Esophagus squamous epithelium (tissue), 5 donors: ENCODE measurements around the gene B9D1. TPM values are rescaled to one million over a fixed set of nuclear protein-coding genes. Genes with fewer than 3 reads are reported as not detected.

Experiments
- DNase-seq: peaks from one replicate; lab custom pipeline; 2025; lab: John Stamatoyannopoulos, UW
- H3K27ac ChIP-seq, 4 donors: fragments of 200-600 bp; sonication (generic); one replicate each; pipeline ENCODE4 v1.5.1; 2016 to 2019; ENCODE audit warnings: mild to moderate bottlenecking in 1 of 4
- H3K27me3 ChIP-seq, 4 donors: fragments of 200-600 bp; sonication (generic); 1 replicate in 3 of 4; 2 replicates in 1 of 4; pipeline versions ENCODE4 v1.5.1 to v1.6.0; 2017 to 2021; ENCODE audit warnings: antibody characterized with exemption in 1 of 4
- H3K36me3 ChIP-seq, 3 donors: fragments of 200-600 bp; sonication (generic); one replicate each; pipeline ENCODE4 v1.5.1; 2016 to 2019
- H3K4me1 ChIP-seq, 3 donors: fragments of 200-600 bp; sonication (generic); one replicate each; pipeline ENCODE4 v1.5.1; 2017 to 2019
- H3K4me3 ChIP-seq, 4 donors: fragments of 200-600 bp; sonication (generic); 1 replicate in 3 of 4; 2 replicates in 1 of 4; pipeline ENCODE4 v1.5.1; 2016 to 2019; ENCODE audit warnings: mild to moderate bottlenecking in 2 of 4, moderate library complexity in 1 of 4
- H3K9me3 ChIP-seq, 3 donors: fragments of 200-600 bp; sonication (generic); one replicate each; pipeline ENCODE4 v1.5.1; 2016 to 2019
- POLR2A ChIP-seq, 4 donors: fragments of 450-650 bp; IDR thresholded peaks; one replicate each; pipeline ENCODE4 v1.6.1; 2017; ENCODE audit warnings: antibody characterized with exemption in 4 of 4, mild to moderate bottlenecking in 4 of 4, moderate library complexity in 3 of 4
- WGBS, 2 donors: methylation state at CpG; one replicate each; pipeline ENCODE4 v1.1.5; 2018; 5-methylcytosine and 5-hydroxymethylcytosine counted together
- intact Hi-C: fragments of 100-400 bp; cut with DNase I; formaldehyde crosslinking; loops from one replicate; pipeline ENCODE4 v1.15.0; 2022
- total RNA-seq, 4 donors: library from RNA; depleted of rRNA; stranded (reverse); fragments of >200 nt; gene quantifications; one replicate each; pipeline ENCODE4 v1.1.0, GENCODE V29; 2016
- TF ChIP-seq, protein P1 (sequence below), 6 experiments: fragments of 450-650 bp in 4 of 6; fragments of 200-600 bp in 2 of 6; sonication (generic) in 2 of 6; IDR thresholded peaks; one replicate each; pipeline ENCODE4 v1.5.1; 2016 to 2019; ENCODE audit warnings: antibody characterized with exemption in 6 of 6, mild to moderate bottlenecking in 4 of 6, moderate library complexity in 4 of 6
- donor health status: DM: yes; HTN: yes; CAD: no.

B9D1 gene
- total RNA-seq, 4 donors from 2014 or later: 9.2 to 24.5 (median 13.0) TPM

DNA sequence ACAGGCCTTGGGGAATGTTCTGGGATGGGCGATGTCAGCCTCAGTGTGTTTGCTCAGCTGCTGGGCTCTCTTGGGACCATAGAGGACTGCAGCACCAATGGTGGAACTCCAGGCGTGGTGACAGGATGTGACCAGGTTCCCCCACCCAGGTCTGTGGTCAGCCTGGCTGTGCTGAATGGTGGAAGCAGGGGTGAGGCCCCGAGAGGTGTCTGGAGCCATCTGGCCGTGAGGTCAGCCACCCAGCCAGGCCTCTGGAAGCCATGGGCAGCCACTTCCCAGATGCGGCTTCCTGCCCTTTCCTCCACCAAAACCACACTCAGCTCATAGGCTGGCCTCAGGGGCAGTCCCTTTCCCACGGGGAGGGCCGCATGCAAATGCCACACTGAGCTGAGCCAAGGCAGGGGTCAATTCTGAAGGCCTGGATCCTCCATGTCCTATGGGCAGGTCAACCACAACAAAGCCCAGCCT is 8.0 kb upstream of the B9D1 start:
- intact Hi-C loops: no loop called here
- 66% methylated on average over 3 of the region's 7 CpGs for WGBS, 2 donors
- H3K4me1 ChIP-seq: peaks cover 0 to 31% (median 14%) of the 10 kb centered on the region in 3 donors
- no peak overlapping the region for H3K4me3 ChIP-seq
- no peaks in the 10 kb centered on the region for H3K36me3 ChIP-seq
- H3K27me3 ChIP-seq: no peaks in the 10 kb centered on the region
- peak overlapping the region; percentile 4 to 63 (median 58) for H3K27ac ChIP-seq
- TF ChIP-seq, protein P1, sequence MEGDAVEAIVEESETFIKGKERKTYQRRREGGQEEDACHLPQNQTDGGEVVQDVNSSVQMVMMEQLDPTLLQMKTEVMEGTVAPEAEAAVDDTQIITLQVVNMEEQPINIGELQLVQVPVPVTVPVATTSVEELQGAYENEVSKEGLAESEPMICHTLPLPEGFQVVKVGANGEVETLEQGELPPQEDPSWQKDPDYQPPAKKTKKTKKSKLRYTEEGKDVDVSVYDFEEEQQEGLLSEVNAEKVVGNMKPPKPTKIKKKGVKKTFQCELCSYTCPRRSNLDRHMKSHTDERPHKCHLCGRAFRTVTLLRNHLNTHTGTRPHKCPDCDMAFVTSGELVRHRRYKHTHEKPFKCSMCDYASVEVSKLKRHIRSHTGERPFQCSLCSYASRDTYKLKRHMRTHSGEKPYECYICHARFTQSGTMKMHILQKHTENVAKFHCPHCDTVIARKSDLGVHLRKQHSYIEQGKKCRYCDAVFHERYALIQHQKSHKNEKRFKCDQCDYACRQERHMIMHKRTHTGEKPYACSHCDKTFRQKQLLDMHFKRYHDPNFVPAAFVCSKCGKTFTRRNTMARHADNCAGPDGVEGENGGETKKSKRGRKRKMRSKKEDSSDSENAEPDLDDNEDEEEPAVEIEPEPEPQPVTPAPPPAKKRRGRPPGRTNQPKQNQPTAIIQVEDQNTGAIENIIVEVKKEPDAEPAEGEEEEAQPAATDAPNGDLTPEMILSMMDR (IDR thresholded peaks at IDR 0.05): no peak
- no peak for TF ChIP-seq POLR2A (IDR thresholded peaks at IDR 0.05)
- DNase-seq: no peak
- H3K9me3 ChIP-seq: no peaks in the 10 kb centered on the region

DNA sequence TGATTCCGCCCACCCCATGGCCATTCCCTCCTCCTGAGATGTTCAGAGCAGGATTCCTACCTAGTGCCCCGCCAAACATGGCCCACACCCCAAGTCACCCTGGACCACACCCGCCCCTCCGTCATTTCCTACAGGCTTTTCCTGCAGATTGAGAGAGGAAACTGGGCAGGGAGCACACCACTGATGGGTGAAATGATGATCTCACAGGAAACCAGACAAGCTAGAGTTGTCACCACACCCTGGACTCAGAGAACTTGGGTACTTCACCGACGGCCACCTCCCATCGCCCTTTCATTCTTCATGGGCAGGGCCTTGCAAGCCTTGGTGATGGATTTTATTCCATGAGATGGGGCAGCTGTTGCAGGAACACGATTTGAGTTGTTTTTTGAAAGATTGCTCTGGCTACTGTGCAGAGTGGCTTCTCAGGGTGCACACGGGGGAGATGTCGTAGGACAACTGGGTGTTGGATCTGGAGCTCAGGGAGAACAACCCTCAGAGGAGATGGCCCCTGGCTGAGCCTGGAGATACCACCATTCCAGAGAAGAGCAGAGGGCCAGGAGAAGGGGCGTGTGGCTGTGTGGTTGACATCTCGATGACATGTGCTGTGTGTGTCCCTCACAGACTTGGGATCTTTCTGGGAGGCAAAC is 7.4 kb upstream of the B9D1 start:
- Histone ChIP-seq H3K27me3 (no peaks in the 10 kb centered on the region), H3K4me1 (peaks cover 0 to 32% (median 14%) of the 10 kb centered on the region in 3 donors), H3K36me3 (no peaks in the 10 kb centered on the region), H3K9me3 (no peaks in the 10 kb centered on the region), H3K27ac (peak overlapping the region; percentile 4 to 63 (median 58)), H3K4me3 (no peak overlapping the region)
- TF ChIP-seq, protein P1 (IDR thresholded peaks at IDR 0.05): no peak
- no peak for TF ChIP-seq POLR2A (IDR thresholded peaks at IDR 0.05)
- WGBS, 2 donors: 51 to 56% methylated on average over 10 to 12 of the region's 12 CpGs
- intact Hi-C loops: loop anchor here (10.0 kb wide), 1 partner anchor 395 kb away; no protein-coding TSS in a partner anchor
- DNase-seq: no peak

DNA sequence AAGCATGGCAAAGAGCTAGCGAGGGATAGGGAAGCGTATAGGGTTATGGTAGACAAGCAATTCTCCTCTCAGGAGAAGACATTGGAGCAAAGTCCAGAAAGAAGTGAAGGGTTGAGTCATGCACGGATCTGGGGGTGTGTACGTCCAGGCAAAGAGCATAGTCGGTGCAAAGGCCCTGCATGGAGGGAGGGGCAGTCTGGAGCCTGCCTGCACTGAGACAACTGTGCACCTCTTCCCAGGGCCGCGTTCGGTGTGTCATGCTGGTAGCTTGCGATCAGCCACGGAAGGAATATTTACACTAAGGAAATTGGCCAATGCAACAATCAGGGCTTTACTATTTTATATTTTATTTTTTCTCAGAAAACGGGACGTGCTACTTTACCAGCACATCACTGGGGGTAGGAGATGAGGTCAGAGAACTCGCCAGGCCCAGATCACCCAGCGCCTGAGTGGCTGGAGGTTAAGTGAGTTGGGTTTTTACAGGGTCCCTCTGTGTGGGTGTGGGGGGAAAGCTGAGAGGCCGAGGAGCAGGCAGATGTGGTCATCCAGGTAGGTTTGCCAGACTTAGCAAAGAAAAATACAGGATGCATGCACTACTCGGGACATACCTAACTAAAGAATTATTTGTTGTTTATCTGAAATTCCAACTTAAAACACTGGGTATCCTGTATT is 6.7 kb upstream of the B9D1 start:
- intact Hi-C loops: loop anchor here (10.0 kb wide), 1 partner anchor 396 kb away; no protein-coding TSS in a partner anchor
- Histone ChIP-seq H3K9me3 (no peaks in the 10 kb centered on the region), H3K4me3 (no peak overlapping the region), H3K4me1 (peaks cover 0 to 38% (median 14%) of the 10 kb centered on the region in 3 donors), H3K27me3 (no peaks in the 10 kb centered on the region), H3K36me3 (no peaks in the 10 kb centered on the region), H3K27ac (peak overlapping the region in 3 of 4 donors; percentile 4 to 63 (median 62))
- DNase-seq: no peak
- 89% methylated on average over 15 to 16 of the region's 16 CpGs for WGBS, 2 donors
- no peak for TF ChIP-seq POLR2A (IDR thresholded peaks at IDR 0.05)
- TF ChIP-seq, protein P1 (IDR thresholded peaks at IDR 0.05): no peak

DNA sequence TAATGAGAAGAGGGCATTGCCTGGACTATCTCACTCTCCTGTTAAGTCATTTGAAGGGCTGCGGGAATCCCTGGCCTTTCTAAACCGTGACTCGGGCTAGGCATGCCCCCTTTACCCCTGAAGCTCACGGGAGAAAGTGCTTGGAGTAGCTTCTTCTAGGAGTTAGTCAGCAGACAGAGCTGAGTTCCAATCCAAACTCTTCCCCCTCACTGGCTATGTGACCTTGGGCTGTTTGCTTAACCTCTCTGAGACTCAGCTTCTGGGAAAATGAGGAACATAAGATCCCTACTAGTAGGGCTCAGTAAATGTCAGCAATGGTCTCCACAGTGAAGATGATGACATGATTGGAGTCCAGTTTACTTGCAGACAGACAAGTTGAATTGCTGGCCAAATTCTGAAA is 5.7 kb upstream of the B9D1 start:
- DNase-seq: no peak
- H3K4me1 ChIP-seq: peaks cover under 1 to 46% (median 15%) of the 10 kb centered on the region in 3 donors
- no peaks in the 10 kb centered on the region for H3K36me3 ChIP-seq
- no peaks in the 10 kb centered on the region for H3K9me3 ChIP-seq
- intact Hi-C loops: loop anchor here (10.0 kb wide), 1 partner anchor 397 kb away; no protein-coding TSS in a partner anchor
- TF ChIP-seq POLR2A (IDR thresholded peaks at IDR 0.05): no peak
- TF ChIP-seq, protein P1 (IDR thresholded peaks at IDR 0.05): no peak
- H3K27me3 ChIP-seq: no peaks in the 10 kb centered on the region
- WGBS, 2 donors: 63 to 93% methylated on average over 3 to 4 of the region's 4 CpGs
- no peak overlapping the region for H3K27ac ChIP-seq
- H3K4me3 ChIP-seq: no peak overlapping the region

DNA sequence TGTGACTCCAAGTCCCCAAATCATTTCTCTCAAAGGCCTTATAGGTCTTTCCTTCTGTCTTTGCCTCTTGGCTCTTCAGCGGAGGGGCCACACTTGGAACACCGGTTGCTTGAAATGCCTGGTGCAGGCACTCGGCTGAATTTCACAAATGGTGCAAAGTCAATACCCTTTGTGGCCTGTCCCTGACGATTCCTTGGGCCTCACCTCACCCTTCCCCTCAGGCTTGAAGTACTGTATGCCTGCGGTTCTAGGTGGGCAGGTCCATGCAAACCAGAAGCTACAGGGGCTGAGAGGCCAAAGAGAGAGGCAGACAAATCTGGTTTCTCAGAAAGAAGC is 4.1 kb upstream of the B9D1 start:
- H3K27ac ChIP-seq: no peak overlapping the region
- 75 to 95% methylated on average over 2 to 4 of the region's 5 CpGs for WGBS, 2 donors
- no peaks in the 10 kb centered on the region for H3K27me3 ChIP-seq
- peaks cover 14 to 52% (median 24%) of the 10 kb centered on the region in 3 donors for H3K4me1 ChIP-seq
- no peaks in the 10 kb centered on the region for H3K36me3 ChIP-seq
- H3K4me3 ChIP-seq: no peak overlapping the region
- TF ChIP-seq, protein P1 (IDR thresholded peaks at IDR 0.05): no peak
- TF ChIP-seq POLR2A (IDR thresholded peaks at IDR 0.05): no peak
- DNase-seq: no peak
- intact Hi-C loops: loop anchor here (10.0 kb wide), 1 partner anchor 398 kb away; no protein-coding TSS in a partner anchor
- H3K9me3 ChIP-seq: no peaks in the 10 kb centered on the region
